ENCODE data around the gene VEGFC.

- no peak for TF ChIP-seq CTCF (IDR thresholded peaks at IDR 0.05)
- TF ChIP-seq POLR2A (IDR thresholded peaks at IDR 0.05), result no peak
These were observed 75.5 kb downstream of the VEGFC start for GRCh38 chr4:176717237-176717636.
